Neural cell (in vitro differentiated cells): Measurements from ENCODE around the gene ZNF516.

Experiments
- CTCF ChIP-seq: fragments of 450-650 bp; IDR thresholded peaks from 2 replicates; pipeline ENCODE4 v1.5.1; 2014; ENCODE audit warnings: antibody characterized with exemption, mild to moderate bottlenecking, moderate library complexity; ENCODE audit not compliant: poor library complexity, severe bottlenecking
- EZH2 ChIP-seq: fragments of 200-600, 300-800 bp; shearing (Covaris generic), sonication (generic); IDR thresholded peaks from 2 replicates; pipeline ENCODE4 v1.6.1; 2014; ENCODE audit warnings: antibody characterized with exemption, low read length, borderline replicate concordance, mild to moderate bottlenecking; ENCODE audit not compliant: insufficient read depth, poor library complexity, severe bottlenecking
- POLR2AphosphoS5 ChIP-seq: IDR thresholded peaks from 2 replicates; pipeline ENCODE4 v1.6.1; 2012

GRCh38 chr18:76347341-76347740 lies 147.7 kb downstream of the ZNF516 start:
- TF ChIP-seq CTCF (no peak), POLR2AphosphoS5 (no peak), EZH2 (no peak)
